RWPE2 (cell line): Measurements from ENCODE around the gene RSPH3.

Experiments
- ATAC-seq: fragments of 200-7000 bp; cut with Tn5 transposase; 3 replicates; pipeline ENCODE4 v1.9.1; 2021; ENCODE audit warnings: low read depth
- DNase-seq: peaks from one replicate; pipeline ENCODE4 v3.0.0-alpha.2; 2020; ENCODE audit warnings: low spot score
- H3K27ac ChIP-seq: fragments of 450-650 bp; 2 replicates; pipeline ENCODE4 v1.5.1; 2017; ENCODE audit warnings: mild to moderate bottlenecking; ENCODE audit not compliant: poor library complexity, severe bottlenecking
- H3K27me3 ChIP-seq: fragments of 250-450 bp; sonication (Bioruptor Pico); 2 replicates; pipeline ENCODE4 v1.5.1; 2021; ENCODE audit warnings: mild to moderate bottlenecking, moderate library complexity; ENCODE audit not compliant: insufficient read depth, poor library complexity, severe bottlenecking
- H3K36me3 ChIP-seq: fragments of 250-450 bp; sonication (Bioruptor Pico); 2 replicates; pipeline ENCODE4 v1.5.1; 2020; ENCODE audit warnings: low read depth, mild to moderate bottlenecking, moderate library complexity
- H3K4me1 ChIP-seq: fragments of 250-450 bp; sonication (Bioruptor Pico); 2 replicates; pipeline ENCODE4 v1.5.1; 2021; ENCODE audit warnings: mild to moderate bottlenecking, moderate library complexity; ENCODE audit not compliant: insufficient read depth, poor library complexity, severe bottlenecking
- H3K4me3 ChIP-seq: fragments of 250-450 bp; sonication (Bioruptor Pico); 2 replicates; pipeline ENCODE4 v1.5.1; 2021; ENCODE audit warnings: mild to moderate bottlenecking, moderate library complexity; ENCODE audit not compliant: severe bottlenecking
- H3K9me3 ChIP-seq: fragments of 250-450 bp; sonication (Bioruptor Pico); 2 replicates; pipeline ENCODE4 v1.5.1; 2021; ENCODE audit warnings: mild to moderate bottlenecking, moderate library complexity; ENCODE audit not compliant: severe bottlenecking
- CTCF ChIP-seq: fragments of 450-650 bp; IDR thresholded peaks from one replicate; pipeline ENCODE4 v1.5.1; 2017; ENCODE audit warnings: mild to moderate bottlenecking, moderate library complexity; ENCODE audit not compliant: poor library complexity, severe bottlenecking

Gene RSPH3

GRCh38 chr6:158999666-159000403 is at the start of gene RSPH3:
RSPH3 (minus strand) TSS chr6:159000202; CDS start chr6:158999550, 652 bp downstream.
- Histone ChIP-seq H3K9me3 (no peaks in the 10 kb centered on the region), H3K36me3 (0 out of 2 replicates have a peak, but pooled peaks cover 7% of the 10 kb centered on the region), H3K4me1 (peaks cover 21% of the 10 kb centered on the region), H3K4me3 (peak within 1 kb of the TSS; percentile 59), H3K27ac (peak within 1 kb of the TSS; percentile 76), H3K27me3 (no peaks in the 10 kb centered on the region)
- ATAC-seq (peak; percentile 92), DNase-seq (peak; percentile 95)
- peak; percentile 45 for TF ChIP-seq CTCF

- H3K9me3 ChIP-seq: no peaks in the 10 kb centered on the region
- H3K27me3 ChIP-seq: no peaks in the 10 kb centered on the region
- H3K36me3 ChIP-seq: no peaks in the 10 kb centered on the region
- ATAC-seq (no peak), DNase-seq (no peak)
- H3K27ac ChIP-seq: no peak overlapping the region
- no peaks in the 10 kb centered on the region for H3K4me1 ChIP-seq
- no peak overlapping the region for H3K4me3 ChIP-seq
- no peak for TF ChIP-seq CTCF
Observed at GRCh38 chr6:159047891-159048685, 48.1 kb upstream of the RSPH3 start.

GRCh38 chr6:159045801-159046200 is 45.8 kb upstream of the RSPH3 start:
- no peak overlapping the region for H3K4me3 ChIP-seq
- H3K27me3 ChIP-seq: no peaks in the 10 kb centered on the region
- DNase-seq (no peak), ATAC-seq (no peak)
- no peaks in the 10 kb centered on the region for H3K4me1 ChIP-seq
- H3K27ac ChIP-seq: no peak overlapping the region
- no peaks in the 10 kb centered on the region for H3K36me3 ChIP-seq
- no peaks in the 10 kb centered on the region for H3K9me3 ChIP-seq
- TF ChIP-seq CTCF: no peak

- Histone ChIP-seq H3K4me1 (peaks cover 1% of the 10 kb centered on the region), H3K36me3 (no peaks in the 10 kb centered on the region), H3K4me3 (no peak within 1 kb of the TSS), H3K9me3 (no peaks in the 10 kb centered on the region), H3K27ac (no peak within 1 kb of the TSS), H3K27me3 (no peaks in the 10 kb centered on the region)
- DNase-seq: no peak
- no peak for TF ChIP-seq CTCF
- no peak for ATAC-seq
Observed at GRCh38 chr6:159044899-159045727, 45.1 kb upstream of the RSPH3 start, which contains the start of gene TAGAP. TAGAP (minus strand) TSS chr6:159044991; CDS start chr6:159044146, 845 bp downstream.
